Stimulated activated naive CD8-positive, alpha-beta T cell treated with anti-CD3 and anti-CD28 coated beads, Interleukin-15, amount 100 ng/mL, for 72 hours (primary cell): ENCODE measurements around the gene KCNIP4.
"Not testable (repeated sequence)": the region's sequence is repeated elsewhere in the genome, so short reads cannot be mapped to it uniquely, and the experiment has no call there.

Experiments used
- ATAC-seq: fragments of 150-1000 bp; cut with Tn5 transposase; 2 replicates; pipeline ENCODE4 v1.10.0; 2021; ENCODE audit warnings: mild to moderate bottlenecking, moderate library complexity
- DNase-seq, 2 donors: peaks; one replicate each; pipeline ENCODE4 v3.0.0; 2021 to 2022
- H3K27ac Mint-ChIP-seq, 2 donors: one replicate each; pipeline ENCODE4 v1.8.0; 2022; ENCODE audit warnings: mild to moderate bottlenecking in 2 of 2, mixed read lengths in 2 of 2, moderate library complexity in 2 of 2
- H3K27me3 Mint-ChIP-seq: one replicate; pipeline ENCODE4 v1.8.0; 2022; ENCODE audit warnings: mixed read lengths
- H3K4me1 Mint-ChIP-seq: one replicate; pipeline ENCODE4 v1.8.0; 2022; ENCODE audit warnings: mild to moderate bottlenecking, mixed read lengths
- H3K4me3 Mint-ChIP-seq, 2 donors: one replicate each; pipeline ENCODE4 v1.8.0; 2022; ENCODE audit warnings: mild to moderate bottlenecking in 2 of 2, mixed read lengths in 2 of 2, moderate library complexity in 1 of 2
- H3K9me3 Mint-ChIP-seq, 2 donors: one replicate each; pipeline ENCODE4 v1.8.0; 2022; ENCODE audit warnings: mixed read lengths in 2 of 2

Gene KCNIP4

GRCh38 chr4:20832826-20833225 is 1115.7 kb downstream of the KCNIP4 start:
- Mint-ChIP-seq H3K4me3 (no peak overlapping the region), H3K27me3 (no peaks in the 10 kb centered on the region), H3K9me3 (peaks cover 0 to 5% of the 10 kb centered on the region in 2 donors), H3K27ac (no peak overlapping the region), H3K4me1 (no peaks in the 10 kb centered on the region)
- ATAC-seq (no peak), DNase-seq (no peak)

GRCh38 chr4:20831746-20832145 is 1116.8 kb downstream of the KCNIP4 start:
- no peaks in the 10 kb centered on the region for H3K4me1 Mint-ChIP-seq
- H3K9me3 Mint-ChIP-seq, result peaks cover 0 to 2% of the 10 kb centered on the region in 2 donors
- H3K27me3 Mint-ChIP-seq, result no peaks in the 10 kb centered on the region
- H3K4me3 Mint-ChIP-seq, result no peak overlapping the region
- DNase-seq (no peak), ATAC-seq (peak; percentile 40)
- no peak overlapping the region for H3K27ac Mint-ChIP-seq

GRCh38 chr4:20829617-20830357 is 1118.8 kb downstream of the KCNIP4 start:
- Mint-ChIP-seq H3K9me3 (peaks cover 10 to 13% of the 10 kb centered on the region in 2 donors), H3K4me3 (no peak overlapping the region), H3K27me3 (no peaks in the 10 kb centered on the region), H3K4me1 (no peaks in the 10 kb centered on the region), H3K27ac (no peak overlapping the region)
- DNase-seq (no peak), ATAC-seq (no peak)

- H3K9me3 Mint-ChIP-seq, result peaks cover 13 to 15% of the 10 kb centered on the region in 2 donors
- ATAC-seq, result no peak
- H3K27me3 Mint-ChIP-seq, result no peaks in the 10 kb centered on the region
- H3K4me3 Mint-ChIP-seq, result no peak overlapping the region
- no peak overlapping the region for H3K27ac Mint-ChIP-seq
- H3K4me1 Mint-ChIP-seq, result no peaks in the 10 kb centered on the region
- no peak for DNase-seq
Observed at GRCh38 chr4:20825505-20825904, 1123.1 kb downstream of the KCNIP4 start.

- no peak overlapping the region for H3K27ac Mint-ChIP-seq
- no peaks in the 10 kb centered on the region for H3K4me1 Mint-ChIP-seq
- no peak overlapping the region for H3K4me3 Mint-ChIP-seq
- ATAC-seq, result no peak
- H3K27me3 Mint-ChIP-seq, result no peaks in the 10 kb centered on the region
- H3K9me3 Mint-ChIP-seq, result peaks cover 2 to 4% of the 10 kb centered on the region in 2 donors
- DNase-seq, result no peak
Observed at GRCh38 chr4:20816287-20816686, 1132.3 kb downstream of the KCNIP4 start.

GRCh38 chr4:20813700-20814099 is 1134.9 kb downstream of the KCNIP4 start:
- H3K27me3 Mint-ChIP-seq, result no peaks in the 10 kb centered on the region
- H3K4me1 Mint-ChIP-seq, result no peaks in the 10 kb centered on the region
- no peak for ATAC-seq
- H3K9me3 Mint-ChIP-seq, result peaks cover 4 to 7% of the 10 kb centered on the region in 2 donors
- no peak for DNase-seq
- no peak overlapping the region for H3K4me3 Mint-ChIP-seq
- H3K27ac Mint-ChIP-seq, result no peak overlapping the region

- no peak overlapping the region for H3K27ac Mint-ChIP-seq
- no peak for ATAC-seq
- H3K4me1 Mint-ChIP-seq, result no peaks in the 10 kb centered on the region
- no peak for DNase-seq
- no peak overlapping the region for H3K4me3 Mint-ChIP-seq
- no peaks in the 10 kb centered on the region for H3K27me3 Mint-ChIP-seq
- H3K9me3 Mint-ChIP-seq, result peaks cover 4 to 7% of the 10 kb centered on the region in 2 donors
Observed at GRCh38 chr4:20809812-20810211, 1138.8 kb downstream of the KCNIP4 start.

- H3K4me3 Mint-ChIP-seq, result no peak overlapping the region
- H3K4me1 Mint-ChIP-seq, result no peaks in the 10 kb centered on the region
- no peak overlapping the region for H3K27ac Mint-ChIP-seq
- H3K27me3 Mint-ChIP-seq, result no peaks in the 10 kb centered on the region
- DNase-seq (no peak), ATAC-seq (no peak)
- peaks cover 5 to 10% of the 10 kb centered on the region in 2 donors for H3K9me3 Mint-ChIP-seq
Observed at GRCh38 chr4:20805716-20806115, 1142.9 kb downstream of the KCNIP4 start.

- DNase-seq, result no peak
- Mint-ChIP-seq H3K4me3 (no peak overlapping the region), H3K4me1 (no peaks in the 10 kb centered on the region), H3K27me3 (no peaks in the 10 kb centered on the region), H3K9me3 (peaks cover 7 to 11% of the 10 kb centered on the region in 2 donors), H3K27ac (no peak overlapping the region)
- no peak for ATAC-seq
Observed at GRCh38 chr4:20787940-20788665, 1160.5 kb downstream of the KCNIP4 start.

GRCh38 chr4:20783134-20783533 is 1165.4 kb downstream of the KCNIP4 start:
- not testable (repeated sequence) for H3K27ac Mint-ChIP-seq, H3K27me3 Mint-ChIP-seq, H3K4me3 Mint-ChIP-seq, DNase-seq, H3K4me1 Mint-ChIP-seq, ATAC-seq
- peaks cover 26 to 32% of the 10 kb centered on the region in 2 donors for H3K9me3 Mint-ChIP-seq

- Mint-ChIP-seq H3K27me3 (peaks cover 8% of the 10 kb centered on the region), H3K9me3 (peaks cover 26 to 40% of the 10 kb centered on the region in 2 donors), H3K4me1 (no peaks in the 10 kb centered on the region), H3K27ac (no peak overlapping the region), H3K4me3 (no peak overlapping the region)
- no peak for ATAC-seq
- DNase-seq, result no peak
Observed at GRCh38 chr4:20778896-20779295, 1169.7 kb downstream of the KCNIP4 start.

GRCh38 chr4:20773144-20773997 is 1175.2 kb downstream of the KCNIP4 start:
- peak; percentile 61 for ATAC-seq
- Mint-ChIP-seq H3K27me3 (peaks cover 18% of the 10 kb centered on the region), H3K4me3 (no peak overlapping the region), H3K9me3 (peaks cover 0 to 11% of the 10 kb centered on the region in 2 donors), H3K27ac (no peak overlapping the region), H3K4me1 (no peaks in the 10 kb centered on the region)
- peak; percentile 12 to 23 for DNase-seq

- H3K4me1 Mint-ChIP-seq, result no peaks in the 10 kb centered on the region
Observed at GRCh38 chr4:20764366-20764992, 1184.1 kb downstream of the KCNIP4 start.

GRCh38 chr4:20761826-20762225 is 1186.7 kb downstream of the KCNIP4 start:
- Mint-ChIP-seq H3K27ac (no peak overlapping the region), H3K4me3 (no peak overlapping the region), H3K27me3 (no peaks in the 10 kb centered on the region), H3K9me3 (no peaks in the 10 kb centered on the region), H3K4me1 (no peaks in the 10 kb centered on the region)
- ATAC-seq (no peak), DNase-seq (no peak)

More at GRCh38 chr4:20764366-20764992, 1184.1 kb downstream of the KCNIP4 start:
- ATAC-seq, result no peak
- no peak for DNase-seq
- Mint-ChIP-seq H3K27ac (no peak overlapping the region), H3K9me3 (no peaks in the 10 kb centered on the region), H3K4me3 (no peak overlapping the region), H3K27me3 (no peaks in the 10 kb centered on the region)

GRCh38 chr4:20761382-20761781 is 1187.2 kb downstream of the KCNIP4 start:
- Mint-ChIP-seq H3K27ac (no peak overlapping the region), H3K27me3 (no peaks in the 10 kb centered on the region), H3K9me3 (no peaks in the 10 kb centered on the region), H3K4me3 (no peak overlapping the region), H3K4me1 (no peaks in the 10 kb centered on the region)
- no peak for DNase-seq
- ATAC-seq, result no peak
